Measurements from ENCODE around the gene OBP2B. TPM values are rescaled to one million over a fixed set of nuclear protein-coding genes. Genes with fewer than 3 reads are reported as not detected.

Gene OBP2B
- polyA plus RNA-seq, 3 donors, result not detected

DNA sequence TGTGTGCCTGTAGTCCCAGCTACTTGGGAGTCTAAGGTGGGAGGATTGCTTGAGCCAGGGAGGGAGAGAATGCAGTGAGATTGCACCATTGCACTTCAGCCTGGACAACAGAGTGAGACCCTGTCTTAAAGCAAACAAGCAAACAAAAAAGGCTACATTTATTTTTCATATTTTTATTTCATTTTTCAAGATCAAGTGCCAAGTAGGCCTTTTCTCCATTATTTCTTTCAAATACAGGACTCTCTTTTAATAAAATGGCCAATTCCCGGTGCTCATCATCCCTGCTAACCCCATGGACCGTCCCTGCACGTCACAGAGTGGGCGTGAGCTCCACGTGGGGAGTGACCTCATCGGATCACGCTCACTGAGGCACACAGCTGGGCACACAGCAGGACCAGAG lies 36.0 kb downstream of the OBP2B start:
- Histone ChIP-seq H3K9me3 (replicated peaks in 1 of 2; ENCODE audit: control insufficient read depth in 1 of 2, insufficient read depth in 1 of 2, low read length in 2 of 2) (no peaks in the 10 kb centered on the region), H4K20me1 (ENCODE audit: insufficient read depth, low read length) (no peaks in the 10 kb centered on the region), H3K27me3 (ENCODE audit: control insufficient read depth in 2 of 2, insufficient read depth in 2 of 2, low read length in 2 of 2) (no peaks in the 10 kb centered on the region), H3K4me1 (ENCODE audit: control insufficient read depth in 1 of 2, insufficient read depth in 2 of 2, low read length in 2 of 2) (no peaks in the 10 kb centered on the region), H3K79me2 (ENCODE audit: insufficient read depth, low read length) (no peaks in the 10 kb centered on the region), H2AFZ (ENCODE audit: insufficient read depth, low read depth, low read length, poor library complexity, severe bottlenecking) (no peak overlapping the region), H3K27ac (ENCODE audit: low read depth in 1 of 2, low read length in 2 of 2) (no peak overlapping the region), H3K4me2 (replicated peaks; ENCODE audit: extremely low read depth, low read length, poor library complexity, severe bottlenecking) (no peak overlapping the region), H3K4me3 (replicated peaks in 1 of 3; ENCODE audit: low read depth in 2 of 3, low read length in 3 of 3) (no peak overlapping the region), H3K36me3 (replicated peaks in 1 of 2; ENCODE audit: control insufficient read depth in 1 of 2, insufficient read depth in 2 of 2, low read length in 2 of 2) (no peaks in the 10 kb centered on the region), H3K9ac (ENCODE audit: insufficient read depth, low read length, poor library complexity, severe bottlenecking) (no peak overlapping the region)
- Mint-ChIP-seq H3K4me1 (no peaks in the 10 kb centered on the region), H3K9me3 (peaks cover 0 to 6% (median 0%) of the 10 kb centered on the region in 7 donors), H3K4me3 (no peak overlapping the region), H3K36me3 (no peaks in the 10 kb centered on the region), H3K27ac (no peak overlapping the region), H3K27me3 (ENCODE audit: low read depth in 3 of 3) (peaks cover 4 to 9% (median 8%) of the 10 kb centered on the region in 3 donors)
- DNase-seq, result no peak
- TF ChIP-seq CTCF (IDR thresholded peaks at IDR 0.05), result no peak
- 94% methylated on average over 6 of the region's 7 CpGs for WGBS (ENCODE audit: insufficient coverage)
- intact Hi-C loops (cut with micrococcal nuclease), result no loop called here

GRCh38 chr9:133171161-133171961 lies 37.7 kb downstream of the OBP2B start:
- H3K4me1 ChIP-seq (ENCODE audit: control insufficient read depth in 1 of 2, insufficient read depth in 2 of 2, low read length in 2 of 2), result no peaks in the 10 kb centered on the region
- H3K27me3 Mint-ChIP-seq (ENCODE audit: low read depth in 3 of 3), result peaks cover 7 to 11% (median 9%) of the 10 kb centered on the region in 3 donors
- no peak overlapping the region for H3K4me2 ChIP-seq (replicated peaks; ENCODE audit: extremely low read depth, low read length, poor library complexity, severe bottlenecking)
- H3K9ac ChIP-seq (ENCODE audit: insufficient read depth, low read length, poor library complexity, severe bottlenecking), result no peak overlapping the region
- H4K20me1 ChIP-seq (ENCODE audit: insufficient read depth, low read length), result no peaks in the 10 kb centered on the region
- H3K27ac ChIP-seq (ENCODE audit: low read depth in 1 of 2, low read length in 2 of 2), result no peak overlapping the region
- intact Hi-C loops (cut with micrococcal nuclease), result no loop called here
- H3K4me3 ChIP-seq (replicated peaks in 1 of 3; ENCODE audit: low read depth in 2 of 3, low read length in 3 of 3), result no peak overlapping the region
- H3K36me3 Mint-ChIP-seq, result no peaks in the 10 kb centered on the region
- no peaks in the 10 kb centered on the region for H3K79me2 ChIP-seq (ENCODE audit: insufficient read depth, low read length)
- H3K9me3 ChIP-seq (replicated peaks in 1 of 2; ENCODE audit: control insufficient read depth in 1 of 2, insufficient read depth in 1 of 2, low read length in 2 of 2), result no peaks in the 10 kb centered on the region
- no peak overlapping the region for H3K4me3 Mint-ChIP-seq
- no peak overlapping the region for H2AFZ ChIP-seq (ENCODE audit: insufficient read depth, low read depth, low read length, poor library complexity, severe bottlenecking)
- no peak for DNase-seq
- H3K36me3 ChIP-seq (replicated peaks in 1 of 2; ENCODE audit: control insufficient read depth in 1 of 2, insufficient read depth in 2 of 2, low read length in 2 of 2), result no peaks in the 10 kb centered on the region
- 89% methylated on average over 29 of the region's 29 CpGs for WGBS (ENCODE audit: insufficient coverage)
- no peaks in the 10 kb centered on the region for H3K27me3 ChIP-seq (ENCODE audit: control insufficient read depth in 2 of 2, insufficient read depth in 2 of 2, low read length in 2 of 2)
- no peak overlapping the region for H3K27ac Mint-ChIP-seq
- TF ChIP-seq CTCF (IDR thresholded peaks at IDR 0.05), result no peak
- H3K4me1 Mint-ChIP-seq, result no peaks in the 10 kb centered on the region
- H3K9me3 Mint-ChIP-seq, result peaks cover 0 to 6% (median 0%) of the 10 kb centered on the region in 7 donors
